ENCODE measurements around the gene KCNMA1. TPM values are rescaled to one million over a fixed set of nuclear protein-coding genes. Genes with fewer than 3 reads are reported as not detected.

The KCNMA1 gene
- total RNA-seq, 1 experiment from 2014 or later: 143 TPM

GRCh38 chr10:77527839-77528238, 109.8 kb downstream of the KCNMA1 start:
- no peak for TF ChIP-seq CTCF (conservative IDR thresholded peaks at IDR 0.05; ENCODE audit: low read depth, low read length)
- TF ChIP-seq EZH2phosphoT487 (IDR thresholded peaks at IDR 0.05; ENCODE audit: borderline replicate concordance, low read length): no peak
- TF ChIP-seq EZH2 (IDR thresholded peaks at IDR 0.05; ENCODE audit: low read length, unreplicated experiment): no peak
- H3K36me3 ChIP-seq (ENCODE audit: low read depth, low read length): no peaks in the 10 kb centered on the region
- no peak for DNase-seq
- BruUV-seq (replicated peaks): no TSS peak
- intact Hi-C loops (cut with micrococcal nuclease): no loop called here
- no peak overlapping the region for H3K9ac ChIP-seq (ENCODE audit: low read length)
- peaks cover 62% of the 10 kb centered on the region for H3K79me2 ChIP-seq (ENCODE audit: low read length)
- POLR2A ChIA-PET (ENCODE audit: unreplicated experiment): no interaction called here
- ATAC-seq: no peak
- no peaks in the 10 kb centered on the region for H3K27me3 ChIP-seq (ENCODE audit: low read length)
- no peaks in the 10 kb centered on the region for H3K9me2 ChIP-seq (replicated peaks; ENCODE audit: low read length)
- CTCF ChIA-PET: interaction anchor here (0.6 kb wide), 2 partner anchors 90 to 113 kb away, joined by 3 to 4 read pairs; no protein-coding TSS in a partner anchor
- no peaks in the 10 kb centered on the region for H4K20me1 ChIP-seq (ENCODE audit: low read length)
- no peaks in the 10 kb centered on the region for H3F3A ChIP-seq (ENCODE audit: low read length, unreplicated experiment)
- H3K27ac ChIP-seq (ENCODE audit: low read length): no peak overlapping the region
- peaks cover 41% of the 10 kb centered on the region for H3K4me1 ChIP-seq (ENCODE audit: insufficient read depth, low read length)
- no peak overlapping the region for H3K4me2 ChIP-seq (ENCODE audit: low read length)
- H3K4me3 ChIP-seq (ENCODE audit: low read length): no peak overlapping the region
- no peak overlapping the region for H2AFZ ChIP-seq (ENCODE audit: low read length)
- H3K9me3 ChIP-seq (ENCODE audit: low read length): no peaks in the 10 kb centered on the region

- Histone ChIP-seq H3K4me2 (ENCODE audit: low read length) (no peak overlapping the region), H2AFZ (ENCODE audit: low read length) (no peak overlapping the region), H3K9ac (ENCODE audit: low read length) (no peak overlapping the region), H3K27ac (ENCODE audit: low read length) (no peak overlapping the region), H4K20me1 (ENCODE audit: low read length) (no peaks in the 10 kb centered on the region), H3K9me3 (ENCODE audit: low read length) (no peaks in the 10 kb centered on the region), H3K36me3 (ENCODE audit: low read depth, low read length) (no peaks in the 10 kb centered on the region), H3F3A (ENCODE audit: low read length, unreplicated experiment) (no peaks in the 10 kb centered on the region), H3K4me1 (ENCODE audit: insufficient read depth, low read length) (peaks cover 33% of the 10 kb centered on the region), H3K27me3 (ENCODE audit: low read length) (no peaks in the 10 kb centered on the region), H3K9me2 (replicated peaks; ENCODE audit: low read length) (no peaks in the 10 kb centered on the region), H3K4me3 (ENCODE audit: low read length) (no peak overlapping the region), H3K79me2 (ENCODE audit: low read length) (peaks cover 54% of the 10 kb centered on the region)
- ATAC-seq (no peak), DNase-seq (peak; percentile 53)
- TF ChIP-seq CTCF (conservative IDR thresholded peaks at IDR 0.05; ENCODE audit: low read depth, low read length) (no peak), EZH2phosphoT487 (IDR thresholded peaks at IDR 0.05; ENCODE audit: borderline replicate concordance, low read length) (no peak), EZH2 (IDR thresholded peaks at IDR 0.05; ENCODE audit: low read length, unreplicated experiment) (no peak)
- BruUV-seq (replicated peaks): no TSS peak
- ChIA-PET POLR2A (ENCODE audit: unreplicated experiment) (interaction anchor here (0.8 kb wide), 1 partner anchor 21 kb away, joined by 5 read pairs; no protein-coding TSS in a partner anchor), CTCF (no interaction called here)
- intact Hi-C loops (cut with micrococcal nuclease): no loop called here
Measured at GRCh38 chr10:77526868-77527617, 110.6 kb downstream of the KCNMA1 start.

GRCh38 chr10:77524281-77524711, 113.3 kb downstream of the KCNMA1 start:
- Histone ChIP-seq H3F3A (ENCODE audit: low read length, unreplicated experiment) (no peaks in the 10 kb centered on the region), H3K27me3 (ENCODE audit: low read length) (no peaks in the 10 kb centered on the region), H3K79me2 (ENCODE audit: low read length) (peaks cover 43% of the 10 kb centered on the region), H3K9me3 (ENCODE audit: low read length) (no peaks in the 10 kb centered on the region), H3K4me3 (ENCODE audit: low read length) (no peak overlapping the region), H2AFZ (ENCODE audit: low read length) (no peak overlapping the region), H3K4me2 (ENCODE audit: low read length) (no peak overlapping the region), H3K36me3 (ENCODE audit: low read depth, low read length) (no peaks in the 10 kb centered on the region), H3K9me2 (replicated peaks; ENCODE audit: low read length) (no peaks in the 10 kb centered on the region), H3K9ac (ENCODE audit: low read length) (no peak overlapping the region), H3K27ac (ENCODE audit: low read length) (no peak overlapping the region), H3K4me1 (ENCODE audit: insufficient read depth, low read length) (peaks cover 9% of the 10 kb centered on the region), H4K20me1 (ENCODE audit: low read length) (no peaks in the 10 kb centered on the region)
- intact Hi-C loops (cut with micrococcal nuclease): no loop called here
- DNase-seq: no peak
- TF ChIP-seq EZH2phosphoT487 (IDR thresholded peaks at IDR 0.05; ENCODE audit: borderline replicate concordance, low read length): no peak
- TF ChIP-seq CTCF (conservative IDR thresholded peaks at IDR 0.05; ENCODE audit: low read depth, low read length): no peak
- no peak for TF ChIP-seq EZH2 (IDR thresholded peaks at IDR 0.05; ENCODE audit: low read length, unreplicated experiment)
- BruUV-seq (replicated peaks): no TSS peak
- CTCF ChIA-PET: no interaction called here
- no peak for ATAC-seq
- POLR2A ChIA-PET (ENCODE audit: unreplicated experiment): interaction anchor here (0.7 kb wide), 1 partner anchor 350 kb away, joined by 4 read pairs; no protein-coding TSS in a partner anchor

All from PC-3 (cell line).